GM12878 (cell line): Measurements from ENCODE around the gene LGALS8. TPM values are rescaled to one million over a fixed set of nuclear protein-coding genes. Genes with fewer than 3 reads are reported as not detected.

Experiments
- ATAC-seq: fragments of 200-7000 bp; cut with Tn5 transposase; 3 replicates; pipeline ENCODE4 v1.9.1; 2020; ENCODE audit warnings: mild to moderate bottlenecking, moderate library complexity
- BruUV-seq: library from RNA; stranded (reverse); fragments of 400-500 nt; replicated peaks from 2 replicates; lab custom pipeline; 2021; lab: Mats Ljungman, UMichigan
- CTCF ChIA-PET: fragments of 300-600 bp; sonication (Branson Sonifier 250); formaldehyde crosslinking; extraction: SDS; loops from one replicate; lab custom pipeline; 2021; ENCODE audit warnings: inconsistent platforms; lab: Yijun Ruan, JAX
- POLR2A ChIA-PET: fragments of 350-600 bp; formaldehyde crosslinking; extraction: SDS; loops from one replicate; lab custom pipeline; 2021; ENCODE audit warnings: inconsistent platforms; lab: Charles Lee
- RAD21 ChIA-PET: fragments of 300-600 bp; sonication (Branson Sonifier 250); formaldehyde crosslinking; loops from one replicate; lab custom pipeline; 2023; ENCODE audit warnings: antibody characterized with exemption; ENCODE audit not compliant: unreplicated experiment; lab: Charles Lee
- SMC1A ChIA-PET: fragments of 300-600 bp; sonication (Branson Sonifier 250); formaldehyde crosslinking; loops from one replicate; lab custom pipeline; 2023; ENCODE audit not compliant: unreplicated experiment, uncharacterized antibody; lab: Charles Lee
- DNase-seq: peaks from one replicate; pipeline ENCODE4 v3.0.0-alpha.2; 2011; ENCODE audit warnings: low read depth, low spot score
- FAIRE-seq: peaks from 3 replicates; lab custom pipeline; 2011; peaks lifted over from hg19 to GRCh38; lab: Jason Lieb, UNC
- H2AFZ ChIP-seq: 2 replicates; pipeline ENCODE4 v1.6.0; 2011; ENCODE audit warnings: low read depth, low read length, control low read depth; ENCODE audit not compliant: control insufficient read depth
- H3K27ac ChIP-seq: 2 replicates; pipeline ENCODE4 v1.5.1; 2011; ENCODE audit warnings: control low read depth; ENCODE audit not compliant: control insufficient read depth, insufficient read depth
- H3K27me3 ChIP-seq, 2 experiments: replicated peaks in 1 of 2; 2 replicates each; pipeline versions ENCODE4 v1.6.0 to v1.6.1; 2011; ENCODE audit warnings: low read length in 1 of 2; ENCODE audit not compliant: control insufficient read depth in 2 of 2, insufficient read depth in 2 of 2
- H3K36me3 ChIP-seq, 2 experiments: 2 replicates each; pipeline ENCODE4 v1.5.1; 2011; ENCODE audit warnings: low read length in 1 of 2; ENCODE audit not compliant: control insufficient read depth in 2 of 2, insufficient read depth in 2 of 2
- H3K4me1 ChIP-seq: 2 replicates; pipeline ENCODE4 v1.6.1; 2011; ENCODE audit warnings: mild to moderate bottlenecking, low read length, moderate library complexity, mixed read lengths; ENCODE audit not compliant: control insufficient read depth, insufficient read depth
- H3K4me2 ChIP-seq: 2 replicates; pipeline ENCODE4 v1.6.0; 2011; ENCODE audit warnings: control low read depth; ENCODE audit not compliant: control insufficient read depth, insufficient read depth
- H3K4me3 ChIP-seq: fragments of 200-600 bp; sonication (generic); 2 replicates; pipeline ENCODE4 v1.5.1; 2016
- H3K79me2 ChIP-seq: 2 replicates; pipeline ENCODE4 v1.6.0; 2011; ENCODE audit warnings: low read length; ENCODE audit not compliant: control insufficient read depth, insufficient read depth
- H3K9ac ChIP-seq: 2 replicates; pipeline ENCODE4 v1.8.0; 2011; ENCODE audit warnings: low read length, control low read depth, mixed read lengths; ENCODE audit not compliant: control insufficient read depth, insufficient read depth
- H3K9me3 ChIP-seq: replicated peaks from 3 replicates; pipeline ENCODE4 v1.5.1; 2011; ENCODE audit warnings: mild to moderate bottlenecking, low read length; ENCODE audit not compliant: control insufficient read depth, insufficient read depth
- H4K20me1 ChIP-seq: 2 replicates; pipeline ENCODE4 v1.6.0; 2011; ENCODE audit not compliant: control insufficient read depth, insufficient read depth
- CEBPB ChIP-seq, 2 experiments: fragments of 150-350 bp in 1 of 2; IDR thresholded peaks; 2 replicates each; pipeline ENCODE4 v1.6.1; 2012 to 2014; ENCODE audit warnings: low read depth in 2 of 2, low read length in 2 of 2, borderline replicate concordance in 1 of 2, inconsistent platforms in 1 of 2
- STAT3 ChIP-seq: IDR thresholded peaks from 2 replicates; pipeline ENCODE4 v1.6.1; 2011; ENCODE audit warnings: low read depth, low read length, improper control_type of control experiment
- WRNIP1 ChIP-seq: IDR thresholded peaks from 2 replicates; pipeline ENCODE4 v1.6.1; 2011; ENCODE audit warnings: low read depth, low read length, improper control_type of control experiment, borderline replicate concordance
- ZNF687 ChIP-seq: fragments of 450-650 bp; IDR thresholded peaks from 2 replicates; pipeline ENCODE4 v1.6.1; 2017; ENCODE audit warnings: mild to moderate bottlenecking, moderate library complexity
- WGBS: methylation state at CpG from one replicate; pipeline ENCODE4 v1.1.6; 2016; ENCODE audit warnings: low lambda C conversion rate; ENCODE audit not compliant: insufficient replicate concordance, insufficient coverage; ENCODE audit errors: missing lambda C conversion rate; 5-methylcytosine and 5-hydroxymethylcytosine counted together
- in situ Hi-C: fragments of 300-500 bp; cut with MboI; formaldehyde crosslinking; loops from 9 replicates; pipeline ENCODE4 v1.14.3; 2018; ENCODE audit warnings: mixed read lengths
- intact Hi-C: fragments of 100-400 bp; cut with micrococcal nuclease; formaldehyde crosslinking; loops from one replicate; pipeline ENCODE4 v1.14.2; 2022; ENCODE audit not compliant: unreplicated experiment
- polyA plus RNA-seq, 11 experiments: library from polyadenylated mRNA; depleted of rRNA in 4 of 11; unstranded in 6 of 11; stranded (reverse) in 5 of 11; fragments of >200 nt; fragmentation: Nextera tagmentation in 4 of 11; fragmentation: Illumina TruSeq in 1 of 11; extraction: Ambion mirVana in 4 of 11; extraction: Trizol in 1 of 11; gene quantifications; 1 replicate in 1 of 11; 2 replicates in 10 of 11; pipeline versions ENCODE4 v1.2.1 to v1.2.3, GENCODE V29; 2011 to 2016; ENCODE audit warnings: inconsistent platforms in 2 of 11, missing spikeins in 2 of 11, low read depth in 1 of 11
- total RNA-seq, 4 experiments: library from RNA; depleted of rRNA in 3 of 4; stranded (reverse); fragments of >200 nt in 3 of 4; fragmentation: Illumina TruSeq in 1 of 4; extraction: Trizol in 1 of 4; gene quantifications; 2 replicates each; pipeline versions ENCODE4 v1.2.1 to v1.2.3, GENCODE V29; 2013 to 2021

Gene LGALS8
- total and polyA plus RNA-seq, 10 of the 15 experiments (the other 5 are each of a cell fraction or from before 2014, with no cell fraction given), result 15.4 to 86.5 (median 19.2) TPM

GRCh38 chr1:236476019-236476418 is 47.8 kb upstream of the LGALS8 start (continued):
- no peak for TF ChIP-seq ZNF687

GRCh38 chr1:236480758-236481436 is 42.9 kb upstream of the LGALS8 start:
- FAIRE-seq (no peak), DNase-seq (no peak), ATAC-seq (no peak)
- H4K20me1 ChIP-seq, result no peaks in the 10 kb centered on the region
- no peaks in the 10 kb centered on the region for H3K9me3 ChIP-seq
- no peaks in the 10 kb centered on the region for H3K79me2 ChIP-seq
- ChIA-PET RAD21 (no interaction called here), POLR2A (no interaction called here), SMC1A (no interaction called here), CTCF (no interaction called here)
- TF ChIP-seq CEBPB (IDR thresholded peaks at IDR 0.05; ENCODE audit: borderline replicate concordance in 1 of 2, low read depth in 2 of 2, low read length in 2 of 2) (no peak), WRNIP1 (no peak), STAT3 (no peak)
- no peaks in the 10 kb centered on the region for H3K4me1 ChIP-seq
- H2AFZ ChIP-seq, result no peak overlapping the region
- 43% methylated on average over 5 of the region's 5 CpGs for WGBS
- no peak overlapping the region for H3K4me2 ChIP-seq
- H3K27ac ChIP-seq, result no peak overlapping the region
- no peaks in the 10 kb centered on the region; a peak in 1 of 4 replicates for H3K27me3 ChIP-seq
- no peaks in the 10 kb centered on the region for H3K36me3 ChIP-seq
- intact Hi-C loops, result loop anchor here (10.0 kb wide), 1 partner anchor 256 kb away; no protein-coding TSS in a partner anchor
- H3K9ac ChIP-seq, result no peak overlapping the region
- no TSS peak for BruUV-seq
- in situ Hi-C loops, result no loop called here
- H3K4me3 ChIP-seq, result no peak overlapping the region
